Activated naive CD8-positive, alpha-beta T cell (primary cell): ENCODE measurements around the gene NRG4.
"Not testable (repeated sequence)": the region's sequence is repeated elsewhere in the genome, so short reads cannot be mapped to it uniquely, and the experiment has no call there.

Source experiments
- H3K27ac Mint-ChIP-seq: one replicate; pipeline ENCODE4 v1.8.0; 2021; ENCODE audit warnings: mixed read lengths
- H3K27me3 Mint-ChIP-seq: one replicate; pipeline ENCODE4 v1.8.0; 2021; ENCODE audit warnings: mixed read lengths
- H3K36me3 Mint-ChIP-seq: one replicate; pipeline ENCODE4 v1.8.0; 2021; ENCODE audit warnings: mixed read lengths
- H3K4me1 Mint-ChIP-seq: one replicate; pipeline ENCODE4 v1.8.0; 2021; ENCODE audit warnings: low read depth, mixed read lengths
- H3K4me3 Mint-ChIP-seq: one replicate; pipeline ENCODE4 v1.8.0; 2021; ENCODE audit warnings: mild to moderate bottlenecking, mixed read lengths
- H3K9me3 Mint-ChIP-seq: one replicate; pipeline ENCODE4 v1.8.0; 2021; ENCODE audit warnings: low read depth, mixed read lengths

NRG4 gene

GRCh38 chr15:76011627-76012551, at the start of gene NRG4:
TSS of gene NRG4 (minus strand) at chr15:76012424. CDS start at chr15:76011230, 1,194 bp downstream.
- Mint-ChIP-seq H3K27me3 (peaks cover 16% of the 10 kb centered on the region), H3K27ac (no peak within 1 kb of the TSS), H3K4me3 (no peak within 1 kb of the TSS), H3K9me3 (peaks cover 3% of the 10 kb centered on the region), H3K36me3 (no peaks in the 10 kb centered on the region), H3K4me1 (peaks cover 3% of the 10 kb centered on the region)

DNA sequence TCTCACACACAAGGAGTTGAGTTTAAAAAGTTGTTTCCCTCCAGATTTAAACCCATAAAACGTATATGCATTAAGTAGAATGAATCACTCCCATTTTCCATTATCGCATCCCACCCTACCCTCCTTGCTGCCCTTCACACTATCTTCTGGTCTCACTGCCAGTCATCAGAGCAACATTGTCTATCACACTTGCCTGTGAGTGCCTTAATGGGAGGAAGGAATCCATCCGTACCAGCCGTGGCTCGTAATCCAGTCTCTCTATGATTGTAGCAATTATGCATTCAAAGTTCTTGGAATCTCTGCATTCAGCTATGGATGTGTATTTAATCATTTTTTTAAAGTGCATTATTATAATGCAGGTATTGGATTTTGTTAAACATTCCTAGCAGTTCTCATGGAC, 49.5 kb upstream of the NRG4 start:
- Mint-ChIP-seq H3K4me1 (peaks cover 47% of the 10 kb centered on the region), H3K36me3 (no peaks in the 10 kb centered on the region), H3K27me3 (peaks cover 44% of the 10 kb centered on the region), H3K9me3 (no peaks in the 10 kb centered on the region), H3K4me3 (no peak overlapping the region), H3K27ac (no peak overlapping the region)

- Mint-ChIP-seq H3K4me1 (peaks cover 42% of the 10 kb centered on the region), H3K27ac (no peak overlapping the region), H3K9me3 (no peaks in the 10 kb centered on the region), H3K27me3 (peaks cover 46% of the 10 kb centered on the region), H3K4me3 (peak overlapping the region; percentile 80), H3K36me3 (no peaks in the 10 kb centered on the region)
Measured at GRCh38 chr15:76060118-76060989, 48.1 kb upstream of the NRG4 start.

DNA sequence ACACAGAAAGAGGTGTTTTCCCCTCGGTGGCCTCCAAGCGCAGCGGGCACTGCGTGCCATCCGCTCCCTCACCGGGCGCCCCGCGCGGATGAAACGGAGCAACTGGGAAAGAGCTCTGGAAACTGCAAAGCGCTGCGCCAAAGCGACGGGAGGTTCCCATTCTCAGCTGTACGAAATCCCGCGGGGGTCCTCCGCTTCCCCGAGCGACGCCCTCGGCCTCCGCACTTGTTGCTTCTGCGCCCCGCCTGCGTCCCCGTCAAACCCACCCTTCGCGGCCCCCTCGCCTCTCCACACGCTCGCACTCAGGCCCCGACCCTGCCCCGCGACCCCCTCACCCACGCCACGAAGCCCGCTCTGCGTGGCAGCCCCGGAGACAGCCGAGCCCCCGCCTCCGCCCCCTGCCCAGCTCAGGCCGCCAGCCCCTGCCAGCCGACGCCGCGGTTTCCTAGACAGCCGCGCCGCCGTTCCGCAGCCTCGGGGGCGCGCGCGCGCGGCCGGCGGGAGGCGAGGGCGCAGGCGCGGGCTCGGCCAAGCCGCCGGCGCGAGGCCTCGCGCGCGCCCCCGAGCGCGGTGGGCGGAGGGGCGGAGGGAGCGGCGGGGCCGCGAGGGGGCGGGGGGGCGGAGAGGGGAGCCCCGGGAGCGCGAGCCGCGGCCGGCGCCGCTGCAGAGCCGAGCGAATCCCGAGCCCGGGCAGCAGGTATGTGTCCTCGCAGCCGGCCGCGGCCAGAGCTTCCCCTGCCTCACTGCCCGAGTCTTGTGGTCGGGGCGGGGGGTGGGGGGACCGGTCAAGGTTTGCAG, 47.3 kb upstream of the NRG4 start, which contains the start of gene TMEM266:
Gene TMEM266 (plus strand): TSS at position 666 of the 798 bp plus-strand sequence. CDS start 74,279 bp downstream, outside the sequence.
- H3K4me1 Mint-ChIP-seq = peaks cover 34% of the 10 kb centered on the region
- H3K27ac Mint-ChIP-seq = no peak within 1 kb of the TSS
- H3K4me3 Mint-ChIP-seq = peak within 1 kb of the TSS; percentile 90
- H3K9me3 Mint-ChIP-seq = no peaks in the 10 kb centered on the region
- peaks cover 41% of the 10 kb centered on the region for H3K27me3 Mint-ChIP-seq
- no peaks in the 10 kb centered on the region for H3K36me3 Mint-ChIP-seq

GRCh38 chr15:76058714-76059319, 46.6 kb upstream of the NRG4 start:
- no peaks in the 10 kb centered on the region for H3K9me3 Mint-ChIP-seq
- H3K4me3 Mint-ChIP-seq = peak overlapping the region; percentile 90
- no peak overlapping the region for H3K27ac Mint-ChIP-seq
- peaks cover 34% of the 10 kb centered on the region for H3K4me1 Mint-ChIP-seq
- peaks cover 44% of the 10 kb centered on the region for H3K27me3 Mint-ChIP-seq
- H3K36me3 Mint-ChIP-seq = no peaks in the 10 kb centered on the region

- H3K36me3 Mint-ChIP-seq = no peaks in the 10 kb centered on the region
- peak overlapping the region; percentile 54 for H3K4me3 Mint-ChIP-seq
- peaks cover 38% of the 10 kb centered on the region for H3K27me3 Mint-ChIP-seq
- peaks cover 34% of the 10 kb centered on the region for H3K4me1 Mint-ChIP-seq
- H3K9me3 Mint-ChIP-seq = no peaks in the 10 kb centered on the region
- no peak overlapping the region for H3K27ac Mint-ChIP-seq
Measured at GRCh38 chr15:76057332-76058000, 45.2 kb upstream of the NRG4 start.

DNA sequence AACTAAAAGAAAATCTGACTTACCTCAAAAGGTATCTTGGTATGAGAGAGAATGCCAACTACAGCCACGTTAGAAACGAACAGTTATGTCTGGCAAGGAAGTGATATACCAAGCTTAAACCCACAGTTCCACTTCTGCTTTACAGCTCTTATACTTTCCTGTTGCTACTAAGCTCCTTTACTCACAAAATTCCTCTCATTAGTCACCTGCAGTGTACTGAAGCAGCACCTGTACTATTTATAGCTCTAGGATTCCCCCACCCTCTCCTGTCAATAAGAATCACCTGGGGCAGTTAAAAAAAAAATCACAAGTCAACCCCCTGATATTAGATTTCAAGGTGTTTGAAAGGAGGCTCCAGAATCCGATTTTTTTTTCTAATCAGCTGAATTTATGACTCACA, 44.7 kb upstream of the NRG4 start:
- no peak overlapping the region for H3K27ac Mint-ChIP-seq
- H3K4me1 Mint-ChIP-seq = peaks cover 34% of the 10 kb centered on the region
- peak overlapping the region; percentile 54 for H3K4me3 Mint-ChIP-seq
- H3K27me3 Mint-ChIP-seq = peaks cover 35% of the 10 kb centered on the region
- H3K36me3 Mint-ChIP-seq = no peaks in the 10 kb centered on the region
- H3K9me3 Mint-ChIP-seq = no peaks in the 10 kb centered on the region

DNA sequence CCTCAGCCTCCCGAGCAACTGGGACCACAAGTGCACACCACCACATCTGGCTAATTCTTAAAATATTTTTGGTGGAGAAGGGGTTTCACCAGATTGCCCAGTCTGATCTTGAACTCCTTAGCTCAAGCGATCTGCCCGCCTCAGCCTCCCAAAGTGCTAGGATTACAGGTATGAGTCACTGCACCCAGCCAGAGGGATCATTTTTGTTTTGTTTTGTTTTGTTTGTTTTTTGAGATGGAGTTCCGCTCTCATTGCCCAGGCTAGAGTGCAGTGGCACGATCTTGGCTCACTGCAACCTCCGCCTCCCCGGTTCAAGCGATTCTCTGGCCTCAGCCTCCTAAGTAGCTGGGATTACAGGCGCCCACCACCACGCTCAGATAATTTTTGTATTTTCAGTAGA, 42.0 kb upstream of the NRG4 start:
- H3K36me3 Mint-ChIP-seq, H3K4me3 Mint-ChIP-seq, H3K27ac Mint-ChIP-seq, H3K9me3 Mint-ChIP-seq: not testable (repeated sequence)
- H3K27me3 Mint-ChIP-seq = peaks cover 25% of the 10 kb centered on the region
- peaks cover 25% of the 10 kb centered on the region for H3K4me1 Mint-ChIP-seq

- peaks cover 9% of the 10 kb centered on the region for H3K27me3 Mint-ChIP-seq
- no peaks in the 10 kb centered on the region for H3K4me1 Mint-ChIP-seq
- no peak overlapping the region for H3K27ac Mint-ChIP-seq
- no peak overlapping the region for H3K4me3 Mint-ChIP-seq
- peaks cover 27% of the 10 kb centered on the region for H3K9me3 Mint-ChIP-seq
- H3K36me3 Mint-ChIP-seq = peaks cover 8% of the 10 kb centered on the region
Measured at GRCh38 chr15:76038512-76038911, 26.3 kb upstream of the NRG4 start.

DNA sequence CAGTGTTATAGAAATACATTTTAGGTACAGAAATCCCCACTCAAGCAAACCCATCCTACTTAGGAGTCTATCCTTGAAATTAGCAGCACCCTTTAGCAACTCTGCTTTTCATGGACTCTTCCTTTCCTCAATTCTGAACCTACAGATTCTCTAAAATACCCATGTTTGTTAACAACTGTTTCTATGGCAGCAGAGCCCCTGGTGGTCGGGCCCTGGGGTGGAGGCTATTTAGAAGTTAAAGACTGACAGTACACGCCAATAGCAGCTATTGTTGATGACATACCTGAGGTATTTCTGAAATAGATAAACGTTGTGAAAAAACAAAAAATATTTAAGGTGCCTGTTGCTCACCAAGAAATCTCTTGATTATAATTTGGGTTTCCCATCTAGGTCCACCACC, 23.4 kb upstream of the NRG4 start:
- H3K4me1 Mint-ChIP-seq = no peaks in the 10 kb centered on the region
- H3K36me3 Mint-ChIP-seq = peaks cover 4% of the 10 kb centered on the region
- H3K4me3 Mint-ChIP-seq = no peak overlapping the region
- peaks cover 17% of the 10 kb centered on the region for H3K9me3 Mint-ChIP-seq
- H3K27me3 Mint-ChIP-seq = peaks cover 8% of the 10 kb centered on the region
- H3K27ac Mint-ChIP-seq = no peak overlapping the region

GRCh38 chr15:76034111-76034510, 21.9 kb upstream of the NRG4 start:
- Mint-ChIP-seq H3K36me3 (no peaks in the 10 kb centered on the region), H3K27me3 (peaks cover 6% of the 10 kb centered on the region), H3K4me3 (no peak overlapping the region), H3K27ac (no peak overlapping the region), H3K4me1 (no peaks in the 10 kb centered on the region), H3K9me3 (peaks cover 5% of the 10 kb centered on the region)

- no peaks in the 10 kb centered on the region for H3K36me3 Mint-ChIP-seq
- no peaks in the 10 kb centered on the region for H3K4me1 Mint-ChIP-seq
- H3K27ac Mint-ChIP-seq = no peak overlapping the region
- peaks cover 6% of the 10 kb centered on the region for H3K27me3 Mint-ChIP-seq
- H3K4me3 Mint-ChIP-seq = no peak overlapping the region
- H3K9me3 Mint-ChIP-seq = no peaks in the 10 kb centered on the region
Measured at GRCh38 chr15:76033438-76033837, 21.2 kb upstream of the NRG4 start.

DNA sequence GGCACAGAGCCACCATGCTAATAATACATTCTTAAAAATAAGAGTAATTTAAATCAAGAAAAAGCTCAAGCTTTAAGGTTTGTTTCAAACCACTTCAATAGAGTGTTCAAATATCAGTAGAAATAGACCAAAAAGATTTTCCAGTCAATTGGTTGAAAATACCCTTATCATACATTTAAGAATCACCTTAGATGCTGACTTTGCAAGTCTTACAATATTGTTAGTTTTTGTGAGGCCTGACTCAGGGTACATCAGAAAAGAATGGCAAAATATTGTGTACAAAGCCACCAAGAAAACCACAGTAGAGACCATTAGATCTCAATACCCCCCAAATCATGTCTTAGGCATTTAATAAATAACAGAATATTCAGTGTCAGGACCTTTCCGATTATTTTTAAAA, 19.8 kb upstream of the NRG4 start:
- peaks cover 3% of the 10 kb centered on the region for H3K27me3 Mint-ChIP-seq
- no peak overlapping the region for H3K27ac Mint-ChIP-seq
- no peak overlapping the region for H3K4me3 Mint-ChIP-seq
- no peaks in the 10 kb centered on the region for H3K9me3 Mint-ChIP-seq
- no peaks in the 10 kb centered on the region for H3K36me3 Mint-ChIP-seq
- H3K4me1 Mint-ChIP-seq = no peaks in the 10 kb centered on the region
